BLaER1 treated with 17β-estradiol and CSF1 and Interleukin-3, amounts not matched to agents 10 nM and 100 nM (cell line): Measurements from ENCODE around the gene ARFIP2.

Experiments
- H3K27ac ChIP-seq, 11 experiments: shearing (Covaris generic); formaldehyde crosslinking; 2 replicates each; pipeline ENCODE4 v1.8.1; 2022
- H3K27me3 ChIP-seq, 11 experiments: shearing (Covaris generic); formaldehyde crosslinking; 2 replicates each; pipeline ENCODE4 v1.8.1; 2022
- H3K36me3 ChIP-seq, 11 experiments: shearing (Covaris generic); formaldehyde crosslinking; 2 replicates each; pipeline ENCODE4 v1.8.1; 2022
- H3K4me1 ChIP-seq, 10 experiments: shearing (Covaris generic); formaldehyde crosslinking; 2 replicates each; pipeline ENCODE4 v1.8.1; 2022
- H3K4me2 ChIP-seq, 11 experiments: shearing (Covaris generic); formaldehyde crosslinking; 2 replicates each; pipeline ENCODE4 v1.8.1; 2022
- H3K4me3 ChIP-seq, 10 experiments: shearing (Covaris generic); formaldehyde crosslinking; 2 replicates each; pipeline ENCODE4 v1.8.1; 2022
- H3K9ac ChIP-seq, 11 experiments: shearing (Covaris generic); formaldehyde crosslinking; 2 replicates each; pipeline ENCODE4 v1.8.1; 2022
- H3K9me3 ChIP-seq, 11 experiments: shearing (Covaris generic); formaldehyde crosslinking; replicated peaks in 1 of 11; 2 replicates each; pipeline ENCODE4 v1.8.1; 2022
- H4K20me1 ChIP-seq, 11 experiments: shearing (Covaris generic); formaldehyde crosslinking; 2 replicates each; pipeline ENCODE4 v1.8.1; 2022
- Cebpa-rat ChIP-seq, 11 experiments: shearing (Covaris generic); IDR thresholded peaks; 2 replicates each; pipeline ENCODE4 v1.8.1; 2022

Gene ARFIP2

DNA sequence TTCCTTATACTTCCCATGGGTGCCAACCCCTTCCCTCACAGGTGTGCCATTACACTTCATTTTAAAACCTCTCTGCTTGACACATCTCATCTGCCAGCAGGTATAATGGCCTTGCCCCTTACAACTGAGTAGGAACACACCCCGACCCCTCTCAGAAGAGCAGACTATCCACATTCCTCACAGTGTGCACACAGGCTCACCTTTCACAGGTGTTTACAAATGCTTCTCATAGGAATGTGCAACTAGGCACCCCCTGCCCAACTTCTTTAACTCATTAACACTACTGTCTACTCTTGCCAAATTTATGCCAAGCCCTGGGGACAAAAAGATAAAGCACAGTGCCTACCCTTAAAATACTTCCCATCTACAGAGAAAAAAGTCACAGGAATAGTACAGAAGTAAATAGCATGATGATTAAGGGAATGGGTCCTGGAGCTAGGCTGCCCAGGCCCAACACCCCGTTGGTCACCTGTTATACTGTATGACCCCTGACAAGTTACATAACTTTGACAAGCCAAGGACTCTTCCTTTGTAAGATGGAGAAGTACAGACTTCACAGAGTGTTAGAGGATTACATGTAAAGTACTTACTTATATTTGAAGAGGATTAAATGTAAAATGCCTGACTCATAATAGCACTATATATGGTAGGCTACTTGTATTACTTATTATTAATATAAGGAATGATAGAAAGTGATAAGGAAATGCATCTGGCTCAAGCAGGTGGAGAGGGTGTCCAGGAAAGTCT, 22.6 kb downstream of the ARFIP2 start:
- H3K36me3 ChIP-seq: peaks cover 29 to 100% (median 56%) of the 10 kb centered on the region in 11 experiments; a peak in 21 of 22 replicates

DNA sequence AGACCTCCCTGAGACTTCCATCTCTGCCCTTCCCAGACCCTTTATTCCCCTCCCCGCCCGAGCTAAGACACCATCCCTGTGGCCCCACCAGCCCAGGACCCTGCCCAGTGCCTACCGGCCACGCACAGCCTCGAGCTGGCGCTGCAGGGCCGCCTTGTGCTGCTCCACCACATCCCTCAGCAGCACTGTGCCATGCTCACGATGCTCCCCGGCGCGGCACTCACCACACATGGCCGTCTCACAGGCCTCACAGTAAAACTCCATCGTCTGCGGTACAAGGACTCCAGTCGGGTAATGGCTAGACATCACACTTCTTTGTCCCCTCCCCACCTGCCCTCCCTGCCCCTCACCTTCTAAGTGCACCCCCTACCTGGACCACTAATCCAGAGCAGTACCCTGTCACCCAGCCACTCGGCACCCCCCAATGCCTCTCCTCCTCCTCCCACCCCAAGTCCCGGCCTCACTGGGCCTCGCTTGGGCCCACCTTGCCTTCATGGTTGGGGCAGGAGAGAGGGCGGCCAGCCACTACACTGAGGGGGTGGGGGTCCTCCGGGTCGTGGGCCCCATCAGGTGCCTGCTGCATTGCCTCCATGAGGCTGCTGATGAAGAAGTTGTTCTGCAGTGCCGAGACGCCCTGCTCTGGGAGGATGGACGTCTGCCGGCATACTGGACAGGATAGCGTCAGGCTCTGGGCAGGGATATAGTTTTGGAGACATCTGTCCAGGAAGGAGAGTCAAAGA, 23.4 kb downstream of the ARFIP2 start:
- H3K36me3 ChIP-seq: peaks cover 27 to 100% (median 54%) of the 10 kb centered on the region in 11 experiments
- H4K20me1 ChIP-seq: peaks cover 0 to 5% (median 0%) of the 10 kb centered on the region in 11 experiments; a peak in 3 of 22 replicates
- no peak overlapping the region for H3K4me3 ChIP-seq
- no peak overlapping the region for H3K27ac ChIP-seq
- no peaks in the 10 kb centered on the region for H3K27me3 ChIP-seq
- no peak overlapping the region for H3K4me2 ChIP-seq
- no peaks in the 10 kb centered on the region for H3K9me3 ChIP-seq
- no peaks in the 10 kb centered on the region for H3K4me1 ChIP-seq
- TF ChIP-seq Cebpa-rat (IDR thresholded peaks at IDR 0.05): no peak
- H3K9ac ChIP-seq: no peak overlapping the region

More for the DNA sequence above, 22.6 kb downstream of the ARFIP2 start:
- Histone ChIP-seq H3K9ac (no peak overlapping the region), H3K4me1 (no peaks in the 10 kb centered on the region), H3K9me3 (no peaks in the 10 kb centered on the region), H3K4me3 (no peak overlapping the region), H3K27me3 (no peaks in the 10 kb centered on the region), H3K27ac (no peak overlapping the region), H4K20me1 (peaks cover 0 to 5% (median 0%) of the 10 kb centered on the region in 11 experiments; a peak in 3 of 22 replicates), H3K4me2 (no peak overlapping the region)
- no peak for TF ChIP-seq Cebpa-rat (IDR thresholded peaks at IDR 0.05)

DNA sequence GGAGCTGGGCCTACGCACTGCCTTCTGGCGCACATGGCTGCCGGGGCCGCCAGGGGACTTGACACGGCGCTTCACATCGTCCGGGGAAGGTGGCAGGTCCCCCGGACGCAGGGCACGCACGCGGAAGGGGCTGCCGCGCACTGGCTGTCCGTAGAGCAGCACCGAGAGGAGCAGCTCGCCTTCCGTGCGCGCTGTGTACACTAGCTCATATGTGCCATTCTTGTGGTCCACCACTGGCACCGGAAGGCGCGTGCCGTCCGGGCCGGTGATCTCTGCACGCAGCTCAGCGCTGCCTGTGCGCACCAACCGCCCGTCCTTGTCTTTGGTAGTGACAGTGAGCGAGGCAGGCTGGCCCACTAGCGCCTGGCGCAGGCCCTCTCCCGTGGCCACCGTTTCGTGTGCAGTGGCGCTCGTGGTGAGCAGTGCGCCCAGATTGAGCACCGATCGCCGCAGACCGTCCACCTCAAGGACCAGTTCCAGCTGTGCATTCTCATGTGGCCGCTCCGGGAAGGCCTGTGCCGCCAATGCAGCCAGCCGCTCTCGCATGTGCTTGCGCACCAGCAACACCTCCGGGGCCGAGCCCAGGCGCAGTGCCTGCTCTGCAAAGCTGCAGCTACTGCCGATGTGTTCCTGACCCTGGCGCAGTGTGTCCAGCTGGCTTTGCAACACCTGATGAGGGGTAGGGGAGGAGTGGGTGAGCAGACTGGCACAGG, 24.6 kb downstream of the ARFIP2 start:
- H3K36me3 ChIP-seq: peaks cover 29 to 100% (median 56%) of the 10 kb centered on the region in 11 experiments

DNA sequence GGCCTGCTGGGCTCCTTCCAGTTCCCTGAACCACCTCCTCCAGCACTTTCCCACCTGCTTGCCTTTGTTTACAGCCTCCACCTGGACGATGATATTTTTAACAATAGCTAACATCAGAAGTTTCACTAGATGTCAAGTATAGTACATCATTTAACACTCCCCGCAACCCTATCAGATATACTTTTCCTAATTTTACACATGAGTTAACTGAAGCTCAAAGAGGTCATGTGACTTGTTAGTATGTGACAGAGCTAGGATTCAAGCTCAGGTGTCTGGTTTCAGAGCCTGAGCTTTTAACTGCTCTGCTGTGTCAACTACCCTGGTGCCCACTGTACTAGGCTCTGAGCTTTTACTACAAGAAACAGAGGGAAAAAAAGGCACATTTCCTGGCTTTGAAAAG, 26.1 kb downstream of the ARFIP2 start:
- Histone ChIP-seq H3K4me2 (no peak overlapping the region), H3K9ac (no peak overlapping the region), H4K20me1 (peaks cover 0 to 5% (median 0%) of the 10 kb centered on the region in 11 experiments; a peak in 3 of 22 replicates), H3K4me3 (no peak overlapping the region), H3K36me3 (peaks cover 43 to 100% (median 70%) of the 10 kb centered on the region in 11 experiments), H3K4me1 (no peaks in the 10 kb centered on the region), H3K9me3 (no peaks in the 10 kb centered on the region), H3K27me3 (no peaks in the 10 kb centered on the region), H3K27ac (no peak overlapping the region)
- TF ChIP-seq Cebpa-rat (IDR thresholded peaks at IDR 0.05): no peak

More for the DNA sequence above, 24.6 kb downstream of the ARFIP2 start:
- H3K9me3 ChIP-seq: no peaks in the 10 kb centered on the region
- no peak overlapping the region for H3K4me3 ChIP-seq
- H3K4me1 ChIP-seq: no peaks in the 10 kb centered on the region
- H3K9ac ChIP-seq: no peak overlapping the region
- no peak overlapping the region for H3K27ac ChIP-seq
- H3K4me2 ChIP-seq: no peak overlapping the region
- H3K27me3 ChIP-seq: no peaks in the 10 kb centered on the region
- TF ChIP-seq Cebpa-rat (IDR thresholded peaks at IDR 0.05): no peak
- H4K20me1 ChIP-seq: peaks cover 0 to 5% (median 0%) of the 10 kb centered on the region in 11 experiments; a peak in 3 of 22 replicates

DNA sequence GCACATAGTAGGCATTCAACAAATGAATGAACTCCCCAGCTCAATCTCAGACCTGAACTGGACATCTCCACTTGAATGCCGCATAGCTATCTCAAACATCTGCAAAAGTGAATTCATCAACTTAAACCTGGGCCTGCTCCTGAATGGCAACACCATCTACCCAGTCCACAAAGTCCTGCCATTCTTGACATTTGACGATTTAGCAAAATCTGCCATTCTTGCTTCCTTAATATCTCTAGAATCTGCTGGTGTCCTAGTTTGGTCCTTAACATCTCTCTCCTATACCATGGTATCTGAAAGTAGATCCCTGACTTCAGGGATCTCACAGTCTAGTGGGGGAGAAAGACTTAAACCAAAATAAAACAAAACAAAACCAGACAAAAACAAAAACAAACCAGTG, 28.0 kb downstream of the ARFIP2 start:
- TF ChIP-seq Cebpa-rat (IDR thresholded peaks at IDR 0.05): no peak
- no peak overlapping the region for H3K27ac ChIP-seq
- H4K20me1 ChIP-seq: peaks cover 0 to 15% (median 0%) of the 10 kb centered on the region in 11 experiments; a peak in 2 of 22 replicates
- no peaks in the 10 kb centered on the region for H3K27me3 ChIP-seq
- no peak overlapping the region for H3K4me3 ChIP-seq
- peaks cover 50 to 99% (median 78%) of the 10 kb centered on the region in 11 experiments for H3K36me3 ChIP-seq
- no peaks in the 10 kb centered on the region for H3K4me1 ChIP-seq
- no peak overlapping the region for H3K9ac ChIP-seq
- H3K9me3 ChIP-seq: no peaks in the 10 kb centered on the region
- no peak overlapping the region for H3K4me2 ChIP-seq

DNA sequence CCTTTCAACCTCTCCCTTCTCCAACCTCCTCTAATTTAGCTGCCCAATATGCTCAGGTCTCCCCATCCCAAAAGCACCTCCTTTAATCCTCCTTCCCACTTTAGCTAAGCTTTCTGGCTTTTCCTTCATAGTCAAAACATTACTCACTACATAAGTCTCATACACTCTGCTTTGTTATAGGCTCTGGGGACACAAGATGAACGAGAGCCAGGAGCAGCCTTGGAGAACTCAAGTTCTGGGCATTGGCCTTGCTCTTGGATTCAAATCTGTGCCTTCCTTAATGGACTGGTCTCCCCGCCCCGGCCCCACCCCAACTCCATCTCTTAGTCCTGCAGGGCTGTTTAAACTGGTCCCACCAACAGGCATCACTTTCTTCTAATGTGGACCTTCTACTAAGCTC, 28.9 kb downstream of the ARFIP2 start:
- Histone ChIP-seq H4K20me1 (peaks cover 0 to 15% (median 0%) of the 10 kb centered on the region in 11 experiments; a peak in 1 of 22 replicates), H3K27ac (no peak overlapping the region), H3K9me3 (no peaks in the 10 kb centered on the region), H3K9ac (no peak overlapping the region), H3K36me3 (peaks cover 50 to 99% (median 73%) of the 10 kb centered on the region in 11 experiments), H3K4me2 (no peak overlapping the region), H3K4me3 (no peak overlapping the region), H3K4me1 (no peaks in the 10 kb centered on the region), H3K27me3 (no peaks in the 10 kb centered on the region)
- no peak for TF ChIP-seq Cebpa-rat (IDR thresholded peaks at IDR 0.05)

DNA sequence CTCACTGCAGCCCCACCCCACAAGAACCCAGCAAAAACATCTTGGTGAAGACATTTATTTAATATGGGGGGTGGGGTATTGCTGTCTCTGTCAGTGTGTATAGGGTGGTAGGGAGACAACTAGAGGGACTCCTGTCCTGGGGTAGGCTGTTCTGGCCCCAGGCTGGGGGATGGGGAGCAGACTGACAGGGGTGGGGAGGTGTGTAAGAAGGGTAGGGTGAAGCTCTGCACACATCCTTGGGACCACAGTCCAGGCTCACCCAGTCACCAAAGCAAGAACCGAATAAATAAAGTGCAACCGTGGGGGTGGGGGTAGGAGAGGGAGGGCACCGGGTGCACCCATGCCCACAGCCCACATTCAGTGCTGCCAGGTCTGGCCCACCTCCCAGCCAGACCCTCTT, 32.6 kb downstream of the ARFIP2 start:
- TF ChIP-seq Cebpa-rat (IDR thresholded peaks at IDR 0.05): no peak
- Histone ChIP-seq H3K4me3 (no peak overlapping the region), H3K9me3 (no peaks in the 10 kb centered on the region)

DNA sequence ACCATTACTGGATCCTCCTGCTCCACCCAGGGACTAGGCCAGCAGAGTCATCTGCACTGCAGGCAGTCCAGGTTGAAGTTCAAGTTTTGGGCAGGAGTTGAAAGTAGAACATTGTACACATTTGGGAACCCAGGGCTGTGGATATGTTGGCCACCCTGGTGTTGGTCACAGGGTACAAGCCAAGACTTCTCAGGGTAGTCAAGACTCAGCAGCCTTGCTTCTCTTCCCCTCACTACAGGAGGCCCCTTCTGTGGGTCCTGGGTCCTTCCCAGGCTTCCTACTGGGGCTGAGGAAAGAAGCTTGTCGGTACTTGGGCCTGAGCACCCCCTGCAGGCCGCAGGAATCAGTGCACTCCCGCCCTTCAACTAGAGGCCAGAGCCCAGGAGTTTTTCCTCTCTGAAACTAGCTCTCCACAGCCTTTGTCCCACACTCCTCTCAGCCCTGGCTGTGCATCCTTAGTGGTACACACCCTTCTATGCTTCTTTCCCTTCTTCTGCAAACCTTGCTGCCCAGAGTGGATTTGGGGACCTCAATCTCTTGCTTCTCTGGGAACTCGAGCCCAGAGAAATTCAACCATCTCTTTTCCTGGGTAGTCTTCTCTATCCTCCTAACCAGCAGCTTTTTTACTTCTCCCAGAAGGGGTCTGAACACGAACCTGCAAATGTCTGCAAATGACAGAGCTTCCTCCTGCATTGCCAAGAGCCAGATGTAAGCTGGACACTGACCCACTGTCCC, 37.7 kb downstream of the ARFIP2 start:
- no peaks in the 10 kb centered on the region for H3K27me3 ChIP-seq
- H3K9me3 ChIP-seq: no peaks in the 10 kb centered on the region
- H3K27ac ChIP-seq: no peak overlapping the region
- no peak overlapping the region for H3K4me2 ChIP-seq
- H3K36me3 ChIP-seq: peaks cover 0 to 11% (median 0%) of the 10 kb centered on the region in 11 experiments; a peak in 5 of 22 replicates
- H3K9ac ChIP-seq: 0 out of 22 replicates have a peak overlapping the region, but pooled peaks of 1 of the 11 experiments have one; percentile 9
- no peaks in the 10 kb centered on the region for H4K20me1 ChIP-seq
- no peak overlapping the region for H3K4me3 ChIP-seq
- no peak for TF ChIP-seq Cebpa-rat (IDR thresholded peaks at IDR 0.05)
- peaks cover 0 to 9% (median 4%) of the 10 kb centered on the region in 10 experiments; a peak in 10 of 20 replicates for H3K4me1 ChIP-seq

More for the DNA sequence above, 32.6 kb downstream of the ARFIP2 start:
- no peaks in the 10 kb centered on the region for H3K4me1 ChIP-seq
- H3K27ac ChIP-seq: no peak overlapping the region
- no peak overlapping the region for H3K4me2 ChIP-seq
- peaks cover 20 to 62% (median 38%) of the 10 kb centered on the region in 11 experiments for H3K36me3 ChIP-seq
- no peak overlapping the region for H3K9ac ChIP-seq
- H4K20me1 ChIP-seq: 0 out of 22 replicates have a peak, but pooled peaks cover 0 to 9% (median 0%) of the 10 kb centered on the region in 11 experiments
- no peaks in the 10 kb centered on the region for H3K27me3 ChIP-seq
